GM19463 (cell line): ENCODE data around the gene PUS7.
"Not testable (repeated sequence)": the region's sequence is repeated elsewhere in the genome, so short reads cannot be mapped to it uniquely, and the experiment has no call there.

Experiments
- ATAC-seq: cut with Tn5 transposase; IDR thresholded peaks from one replicate; pipeline ENCODE4 v1.9.1; 2021; ENCODE audit warnings: mild to moderate bottlenecking, moderate library complexity; ENCODE audit not compliant: unreplicated experiment

Gene PUS7

DNA sequence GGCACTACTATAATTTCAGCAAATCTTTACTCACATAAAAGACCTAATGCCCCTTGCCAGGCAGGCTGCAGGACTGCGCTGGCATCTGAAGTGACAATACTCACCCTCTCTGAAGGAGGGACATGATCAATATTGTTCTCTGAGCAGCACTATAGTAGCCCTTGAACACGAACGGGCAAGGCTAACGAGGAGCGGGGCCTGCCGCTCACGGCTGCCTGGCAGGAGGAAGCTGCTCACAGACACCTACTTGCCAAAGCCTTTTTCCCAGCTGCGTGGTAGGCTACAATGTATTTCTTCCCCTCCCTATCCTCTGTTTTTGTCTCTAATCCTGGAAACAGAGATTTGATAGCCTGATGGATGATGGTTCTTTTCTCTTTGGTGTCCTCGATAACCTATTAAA, 19.9 kb downstream of the PUS7 start:
- no peak for ATAC-seq

DNA sequence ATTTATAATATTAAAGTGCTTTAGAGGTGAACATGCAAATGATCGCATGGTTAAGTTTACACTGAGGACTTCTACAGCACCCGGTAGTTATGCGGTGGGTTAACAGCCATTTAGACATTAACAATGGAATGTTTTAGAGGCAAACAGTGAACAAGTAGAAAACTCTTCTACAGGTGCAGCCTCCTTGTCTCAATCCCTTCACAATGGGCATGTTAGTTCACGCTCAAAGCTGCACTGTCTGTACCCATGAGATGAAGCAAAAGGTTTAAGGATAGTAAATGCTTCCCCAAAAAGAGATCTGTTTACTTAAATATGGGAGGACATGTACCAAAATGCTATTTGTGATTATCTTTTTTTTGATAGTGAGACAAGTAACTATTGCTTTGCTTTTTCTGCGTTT, 25.1 kb downstream of the PUS7 start:
- ATAC-seq: no peak

- ATAC-seq: no peak
Measured at GRCh38 chr7:105496521-105496920, 25.6 kb downstream of the PUS7 start.

DNA sequence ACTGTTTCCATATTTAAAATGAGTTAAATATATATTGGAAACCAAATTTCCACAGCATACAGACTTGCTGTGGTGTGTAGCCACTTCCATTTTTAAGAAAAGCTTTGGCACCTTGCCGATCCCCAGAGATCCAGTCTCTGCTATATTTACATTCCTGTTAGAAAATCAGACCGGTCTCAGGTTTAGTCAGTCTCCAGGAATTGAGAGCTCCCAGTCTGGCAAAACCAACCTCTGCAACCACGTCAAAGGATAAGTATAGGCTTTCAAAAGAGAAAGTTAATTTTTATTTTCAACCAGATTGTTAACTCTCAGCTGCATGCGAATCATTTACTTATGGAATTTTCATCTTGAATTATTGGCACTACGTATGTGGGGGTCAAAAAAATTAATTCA, 28.2 kb downstream of the PUS7 start:
- ATAC-seq: no peak

DNA sequence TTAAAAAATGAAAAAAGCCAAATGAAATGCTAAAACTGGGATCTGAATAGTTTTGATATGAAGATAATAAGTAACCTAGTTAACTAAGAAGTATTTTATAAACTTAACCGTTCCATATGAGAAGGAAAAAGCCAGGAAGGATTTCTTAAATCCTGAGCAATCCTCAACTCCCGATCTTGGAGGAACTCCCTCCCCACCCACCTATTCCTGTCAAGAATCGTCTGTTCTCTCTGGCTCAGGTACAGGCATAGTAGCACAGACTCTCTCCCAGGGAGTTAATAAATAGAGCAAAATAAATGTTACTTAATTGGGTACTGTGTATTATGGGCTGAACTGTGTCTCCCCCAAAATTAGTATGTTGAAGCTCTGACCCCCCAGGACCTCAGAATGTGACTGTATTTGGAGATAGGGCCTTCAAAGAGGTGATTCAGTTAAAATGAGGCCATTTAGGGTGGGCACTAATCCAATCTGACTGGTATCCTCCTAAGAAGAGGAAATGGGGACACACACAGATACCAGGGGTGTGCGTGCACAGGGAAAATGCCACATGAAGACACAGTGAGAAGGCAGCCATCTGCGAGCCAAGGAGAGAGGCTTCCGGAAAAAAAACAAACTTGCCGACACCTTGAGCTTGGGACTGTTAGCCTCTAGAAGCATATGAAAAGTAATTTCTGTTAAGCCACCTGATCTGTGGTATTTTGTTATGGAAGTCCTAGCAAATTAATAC, 28.7 kb downstream of the PUS7 start:
- no peak for ATAC-seq

- no peak for ATAC-seq
Measured at GRCh38 chr7:105489409-105489808, 32.7 kb downstream of the PUS7 start.

GRCh38 chr7:105487579-105488571, 34.2 kb downstream of the PUS7 start:
- ATAC-seq: no peak

DNA sequence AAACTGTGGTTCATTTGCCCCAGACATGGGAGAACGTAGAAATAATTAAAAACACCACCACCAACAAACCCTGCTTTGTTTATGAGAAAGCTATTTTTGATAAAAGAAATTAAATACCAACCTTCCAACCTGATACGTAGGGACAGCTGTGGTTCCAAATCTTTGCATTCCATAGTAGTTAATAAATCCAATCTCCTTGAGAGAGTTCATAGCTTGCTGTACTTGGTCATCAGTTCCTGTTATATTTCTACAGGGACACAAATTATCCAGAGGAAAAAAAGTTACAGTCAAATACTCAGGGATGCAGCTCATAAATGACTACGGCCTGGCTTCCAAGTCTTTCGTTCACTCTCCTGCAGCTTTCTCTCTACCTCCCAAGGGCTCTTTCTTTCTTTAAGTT, 41.1 kb downstream of the PUS7 start:
- no peak for ATAC-seq

DNA sequence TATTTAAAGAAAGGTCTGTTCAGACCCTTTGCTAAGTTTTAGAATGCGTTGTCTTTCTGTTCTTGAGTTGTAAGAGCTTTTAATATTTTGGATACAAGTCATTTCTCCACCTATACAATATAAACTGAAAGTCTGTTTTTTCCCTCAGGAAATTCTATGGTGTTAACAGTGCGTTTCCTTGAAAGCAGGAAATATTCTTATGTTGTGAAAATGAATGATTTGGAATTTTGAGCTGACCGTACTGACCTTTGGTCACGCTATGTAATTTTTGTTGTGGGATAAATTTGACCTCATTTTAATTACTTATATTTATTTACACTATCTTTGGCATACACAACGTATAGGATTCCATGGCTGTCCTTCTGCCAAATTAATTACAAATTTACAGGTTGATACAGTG, 43.5 kb downstream of the PUS7 start:
- no peak for ATAC-seq

GRCh38 chr7:105477908-105478307, 44.2 kb downstream of the PUS7 start:
- ATAC-seq: no peak

DNA sequence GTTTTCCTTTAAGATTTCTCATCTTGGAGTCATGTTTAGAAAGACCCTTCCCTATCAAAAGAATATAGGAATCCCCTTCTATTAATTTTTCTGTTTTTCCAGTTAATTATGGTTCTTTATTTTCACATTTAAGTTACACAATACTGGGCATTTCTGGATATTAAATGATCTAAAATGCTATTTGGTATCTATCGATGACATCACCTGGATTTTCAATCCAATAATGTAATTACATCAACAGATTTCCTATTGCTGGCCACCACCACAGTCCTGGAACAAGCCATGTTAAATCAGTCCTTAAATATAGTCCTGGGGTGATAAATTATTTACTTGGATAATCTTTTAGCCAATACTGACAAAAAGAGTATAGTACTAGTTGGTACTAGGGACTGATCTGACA, 48.0 kb downstream of the PUS7 start:
- no peak for ATAC-seq

GRCh38 chr7:105473163-105473562, 48.9 kb downstream of the PUS7 start:
- ATAC-seq: no peak

DNA sequence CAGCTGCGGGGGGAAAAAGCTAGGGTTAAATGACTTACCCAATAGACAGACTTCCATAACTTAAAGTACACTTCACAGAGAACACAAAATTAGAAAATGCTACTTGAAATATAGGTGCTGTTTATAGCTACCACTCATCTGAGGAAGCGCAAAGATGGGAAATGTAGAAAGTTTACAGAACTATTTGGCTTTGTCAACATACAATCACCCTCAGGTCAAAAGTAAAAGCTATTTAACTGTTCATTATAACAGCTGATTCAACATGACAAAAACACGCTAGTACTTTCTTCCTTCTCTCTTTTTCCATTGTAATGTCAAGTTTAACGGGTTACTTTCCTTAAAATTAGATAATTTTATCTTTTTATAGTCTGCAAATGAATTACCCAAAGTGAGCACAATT, 51.2 kb downstream of the PUS7 start:
- no peak for ATAC-seq

DNA sequence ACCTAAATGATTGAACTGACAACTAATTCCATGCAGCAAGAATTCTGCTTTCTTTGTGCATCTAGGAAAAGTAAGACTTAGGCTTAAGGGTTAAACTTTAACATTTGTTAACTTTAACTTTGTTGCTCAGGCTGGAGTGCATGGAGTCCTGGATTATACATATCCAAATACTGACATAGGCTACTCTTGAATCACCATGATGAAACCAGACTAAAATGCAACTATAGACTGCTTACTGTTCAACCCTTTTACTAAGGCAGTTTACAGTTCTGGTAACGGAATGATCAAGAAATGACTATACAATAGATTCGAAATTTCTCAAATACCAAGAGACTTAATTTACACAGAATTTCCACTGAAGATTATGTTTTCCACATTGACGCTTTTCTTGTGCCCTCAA, 52.0 kb downstream of the PUS7 start:
- no peak for ATAC-seq

DNA sequence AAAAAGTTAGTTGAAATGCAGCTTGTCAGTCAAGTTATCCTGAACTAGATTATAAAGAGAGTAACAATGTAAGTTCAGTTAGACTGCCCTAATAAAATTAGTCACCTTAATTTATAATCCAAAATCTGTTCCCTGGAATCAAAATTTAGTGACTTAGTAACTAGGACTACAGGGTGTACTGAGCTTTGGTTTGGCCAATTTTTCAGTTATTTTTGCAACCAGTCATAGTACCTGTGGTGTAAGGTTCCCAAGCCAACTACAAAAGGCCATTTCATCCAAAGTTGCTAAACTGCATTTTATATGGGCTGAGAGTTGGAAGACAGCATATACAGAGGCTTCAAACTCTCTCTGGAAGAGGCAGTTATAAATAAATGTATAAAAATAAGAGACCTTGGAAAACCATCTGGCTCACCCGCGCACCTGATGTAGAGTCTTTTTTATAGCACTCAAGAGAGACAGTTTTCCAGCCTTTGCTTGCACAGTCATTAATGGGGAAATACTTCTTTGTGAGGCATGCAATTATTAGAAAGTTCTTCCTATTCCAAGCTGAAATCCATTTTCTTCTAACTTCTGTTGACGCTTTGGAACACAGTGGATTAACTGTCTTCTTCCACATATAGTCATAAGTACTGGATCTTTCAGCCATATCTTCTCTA, 59.2 kb downstream of the PUS7 start:
- no peak for ATAC-seq

DNA sequence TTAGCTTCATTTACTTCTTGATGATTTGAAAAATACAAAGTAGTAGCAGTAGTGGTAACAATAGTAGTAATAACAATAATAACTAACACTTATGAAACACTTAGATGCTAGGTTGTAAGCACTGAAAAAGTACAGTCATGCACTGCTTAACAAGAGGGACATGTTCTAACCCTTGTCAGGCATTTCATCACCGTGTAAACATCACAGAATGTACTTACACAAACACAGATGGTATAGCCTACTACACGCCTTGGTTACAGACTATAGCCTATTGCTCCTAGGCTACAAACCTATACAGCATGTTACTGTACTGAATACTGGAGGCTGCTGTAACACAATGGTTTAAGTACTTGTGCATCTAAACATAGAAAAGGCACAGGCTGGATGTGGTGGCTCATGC, 60.6 kb downstream of the PUS7 start:
- no peak for ATAC-seq

- no peak for ATAC-seq
Measured at GRCh38 chr7:105457619-105458225, 64.3 kb downstream of the PUS7 start.

DNA sequence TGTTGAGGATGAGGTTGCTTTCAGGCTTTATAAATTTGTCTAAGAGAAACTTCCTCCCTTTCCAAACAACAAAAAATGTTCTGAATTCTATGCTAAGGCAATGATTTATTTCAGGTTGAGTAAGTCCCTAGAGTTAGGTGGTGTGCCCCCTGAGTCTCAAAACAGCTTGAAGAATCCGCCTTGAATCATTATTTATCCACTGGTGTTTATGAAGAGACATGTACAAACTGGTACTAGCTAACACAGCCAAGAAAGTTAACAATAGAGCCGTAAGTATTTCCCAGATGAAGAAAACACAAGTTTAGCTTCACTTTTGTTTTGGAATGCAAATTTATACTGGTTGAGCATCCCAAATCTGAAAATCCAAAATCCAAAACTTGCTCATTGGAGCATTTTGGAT, 67.2 kb downstream of the PUS7 start:
- ATAC-seq: no peak

- ATAC-seq: no peak
Measured at GRCh38 chr7:105454095-105454747, 67.8 kb downstream of the PUS7 start.

- ATAC-seq: no peak
Measured at GRCh38 chr7:105452085-105452484, 70.0 kb downstream of the PUS7 start.

GRCh38 chr7:105450870-105451269, 71.2 kb downstream of the PUS7 start:
- ATAC-seq: not testable (repeated sequence)
